Fibroblast of the aortic adventitia (primary cell): ENCODE data around the gene ATG16L1. TPM values are rescaled to one million over a fixed set of nuclear protein-coding genes. Genes with fewer than 3 reads are reported as not detected.

ENCODE experiments used
- DNase-seq: peaks from one replicate; pipeline ENCODE4 v3.0.0-alpha.2; 2010; ENCODE audit warnings: low read depth
- H3K4me3 ChIP-seq: 2 replicates; pipeline ENCODE4 v1.5.1; 2011; ENCODE audit warnings: low read depth, mild to moderate bottlenecking, control low read depth, low read length, moderate library complexity
- CTCF ChIP-seq: IDR thresholded peaks from 2 replicates; pipeline ENCODE4 v1.5.1; 2011; ENCODE audit warnings: mild to moderate bottlenecking, low read length, control low read depth, inconsistent platforms; ENCODE audit not compliant: insufficient read depth
- total RNA-seq: library from RNA; depleted of rRNA; stranded (reverse); fragments of >200 nt; gene quantifications from 2 replicates; pipeline ENCODE4 v1.2.3, GENCODE V29; 2012; ENCODE audit warnings: low replicate concordance

ATG16L1 gene
- total RNA-seq, 1 donor, result 28.6 TPM

- no peak overlapping the region for H3K4me3 ChIP-seq
- no peak for TF ChIP-seq CTCF
- peak; percentile 39 for DNase-seq
Measured at GRCh38 chr2:233217892-233218377, 33.5 kb upstream of the ATG16L1 start.

GRCh38 chr2:233218836-233219235 lies 32.6 kb upstream of the ATG16L1 start:
- TF ChIP-seq CTCF, result no peak
- H3K4me3 ChIP-seq, result no peak overlapping the region
- no peak for DNase-seq

GRCh38 chr2:233219848-233220247 lies 31.6 kb upstream of the ATG16L1 start:
- no peak overlapping the region for H3K4me3 ChIP-seq
- no peak for TF ChIP-seq CTCF
- DNase-seq, result no peak

- H3K4me3 ChIP-seq, result no peak overlapping the region
- peak; percentile 95 for DNase-seq
- TF ChIP-seq CTCF, result no peak
Measured at GRCh38 chr2:233221378-233222063, 30.0 kb upstream of the ATG16L1 start.

- TF ChIP-seq CTCF, result no peak
- DNase-seq, result no peak
- H3K4me3 ChIP-seq, result no peak overlapping the region
Measured at GRCh38 chr2:233223059-233223894, 28.2 kb upstream of the ATG16L1 start.

- no peak for TF ChIP-seq CTCF
Measured at GRCh38 chr2:233225230-233226068, 26.0 kb upstream of the ATG16L1 start.

More at GRCh38 chr2:233225230-233226068, 26.0 kb upstream of the ATG16L1 start:
- DNase-seq, result peak; percentile 72
- H3K4me3 ChIP-seq, result no peak overlapping the region
